Brain pericyte (primary cell): ENCODE results near the gene TEAD2.
"Not testable (repeated sequence)": the region's sequence is repeated elsewhere in the genome, so short reads cannot be mapped to it uniquely, and the experiment has no call there.

ENCODE experiments used
- DNase-seq: peaks from one replicate; pipeline ENCODE4 v3.0.0-alpha.2; 2012; ENCODE audit warnings: low read depth, low spot score

TEAD2 gene

GRCh38 chr19:49333418-49333805 is 28.8 kb downstream of the TEAD2 start:
- DNase-seq: no peak

DNA sequence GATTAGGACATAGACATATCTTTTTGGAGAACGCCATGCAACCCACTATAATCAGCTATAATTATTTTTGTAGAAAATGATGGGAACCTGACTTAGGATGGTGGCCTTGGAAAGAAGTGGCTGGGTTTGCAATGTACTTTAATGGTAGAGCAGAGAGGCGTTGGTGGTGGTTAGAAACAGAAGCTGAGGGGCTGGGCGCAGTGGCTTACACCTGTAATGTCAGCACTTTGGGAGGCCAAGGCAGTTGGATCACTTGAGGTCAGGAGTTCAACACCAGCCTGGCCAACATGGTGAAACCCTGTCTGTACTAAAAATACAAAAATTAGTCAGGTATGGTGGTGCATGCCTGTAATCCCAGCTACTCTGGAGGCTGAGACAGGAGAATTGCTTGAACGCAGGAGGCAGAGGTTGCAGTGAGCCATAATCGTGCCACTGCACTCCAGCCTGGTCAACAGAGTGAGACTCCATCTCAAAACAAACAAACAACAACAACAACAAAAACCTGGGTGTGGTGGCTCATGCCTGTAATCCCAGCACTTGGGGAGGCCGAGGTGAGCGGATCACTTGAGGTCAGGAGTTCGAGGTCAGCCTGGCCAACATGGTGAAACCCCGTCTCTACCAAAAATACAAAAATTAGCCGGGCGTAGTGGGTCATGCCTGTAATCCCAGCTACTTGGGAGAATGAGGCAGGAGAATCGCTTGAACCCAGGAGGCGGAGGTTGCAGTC is 29.4 kb downstream of the TEAD2 start:
- not testable (repeated sequence) for DNase-seq

- no peak for DNase-seq
Observed at GRCh38 chr19:49331616-49332055, 30.6 kb downstream of the TEAD2 start.

DNA sequence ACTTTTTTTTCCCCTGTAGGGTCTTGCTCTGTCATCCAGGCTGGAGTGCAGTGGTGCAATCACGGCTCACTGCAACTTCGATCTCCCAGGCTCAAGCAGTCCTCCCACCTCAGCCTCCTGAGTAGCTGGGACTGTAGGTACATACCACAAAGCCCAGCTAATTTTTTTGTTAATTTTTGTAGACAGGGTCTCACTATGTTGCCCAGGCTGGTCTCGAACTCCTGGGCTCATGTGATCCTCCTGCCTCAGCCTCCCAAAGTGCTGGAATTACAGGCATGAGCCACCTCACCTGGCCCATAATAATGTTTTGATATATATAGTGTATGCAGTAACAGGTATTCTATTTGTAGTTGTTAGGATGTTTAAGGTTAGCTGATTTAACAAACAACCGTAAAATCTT is 31.0 kb downstream of the TEAD2 start:
- not testable (repeated sequence) for DNase-seq

GRCh38 chr19:49328741-49329140 is 33.5 kb downstream of the TEAD2 start:
- no peak for DNase-seq

GRCh38 chr19:49327878-49328544 is 34.2 kb downstream of the TEAD2 start:
- DNase-seq: no peak

DNA sequence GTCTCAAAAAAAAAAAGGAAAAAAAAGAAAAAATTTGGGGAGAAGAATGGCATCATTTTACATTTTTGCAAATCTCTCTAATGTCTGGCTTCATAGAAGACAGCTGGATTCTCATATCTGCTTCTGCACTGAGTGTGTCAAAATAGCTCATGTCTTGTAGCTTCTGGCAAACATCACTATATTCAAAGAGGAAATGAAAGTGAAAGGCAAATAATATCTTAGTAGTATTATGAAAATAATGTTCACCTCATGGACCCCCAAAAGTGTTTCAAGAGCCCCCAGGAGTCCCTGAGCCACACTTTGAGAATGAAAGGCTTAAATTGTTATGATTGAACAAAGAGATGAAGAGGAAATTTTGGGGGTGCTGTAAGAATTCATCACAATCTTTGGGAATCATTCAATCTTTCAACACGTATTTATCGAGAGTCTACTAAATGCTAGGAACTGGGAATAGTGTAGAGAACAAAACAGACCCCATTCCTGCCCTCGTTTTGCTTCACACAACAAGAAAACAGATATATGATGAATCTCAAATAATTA is 36.0 kb downstream of the TEAD2 start:
- DNase-seq: no peak

- DNase-seq: not testable (repeated sequence)
Observed at GRCh38 chr19:49325756-49326155, 36.5 kb downstream of the TEAD2 start.

DNA sequence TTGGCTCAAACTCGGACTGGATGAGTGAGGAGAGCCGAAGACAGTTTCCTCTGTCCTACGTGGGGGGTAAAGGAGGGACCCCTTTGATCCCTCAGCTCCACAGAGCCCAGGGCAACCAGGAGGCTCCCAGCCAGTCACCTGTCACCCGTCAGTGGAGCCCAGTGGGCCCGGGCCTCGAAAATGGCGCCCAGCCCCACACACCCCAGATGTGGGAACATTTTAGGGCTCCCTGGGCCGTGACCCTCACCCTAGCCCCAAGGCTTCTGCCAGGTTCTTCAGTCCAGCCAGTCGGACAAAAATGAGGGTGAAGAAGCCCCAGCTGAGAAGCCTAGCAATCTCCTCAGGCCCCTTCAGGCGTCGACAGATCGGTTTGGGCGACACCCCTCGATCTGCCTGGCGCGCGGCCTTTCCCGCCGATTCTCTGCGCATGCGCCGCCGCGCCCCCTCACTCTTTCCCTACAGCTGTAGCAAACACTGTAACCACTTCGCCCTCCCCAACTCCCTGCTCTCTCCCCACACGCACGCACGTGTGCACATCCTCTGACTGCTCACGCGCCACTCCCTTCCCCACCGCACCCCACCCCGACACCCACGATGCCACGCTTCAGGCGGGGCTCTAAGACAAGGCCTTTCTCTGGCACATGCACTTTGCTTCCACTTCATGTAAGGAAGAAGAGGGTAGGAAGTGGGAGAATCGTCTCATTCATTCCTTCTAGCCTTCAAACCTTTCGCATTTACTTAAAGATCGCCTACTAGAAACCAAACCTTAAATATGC is 37.2 kb downstream of the TEAD2 start, which contains the start of gene SLC6A16:
Gene SLC6A16, minus strand, starts transcription at position 391 of the 776 bp plus-strand sequence. CDS start 13,844 bp downstream, outside the sequence.
- DNase-seq: no peak

- no peak for DNase-seq
Observed at GRCh38 chr19:49318296-49318695, 43.9 kb downstream of the TEAD2 start.

- no peak for DNase-seq
Observed at GRCh38 chr19:49316284-49316683, 45.9 kb downstream of the TEAD2 start.

DNA sequence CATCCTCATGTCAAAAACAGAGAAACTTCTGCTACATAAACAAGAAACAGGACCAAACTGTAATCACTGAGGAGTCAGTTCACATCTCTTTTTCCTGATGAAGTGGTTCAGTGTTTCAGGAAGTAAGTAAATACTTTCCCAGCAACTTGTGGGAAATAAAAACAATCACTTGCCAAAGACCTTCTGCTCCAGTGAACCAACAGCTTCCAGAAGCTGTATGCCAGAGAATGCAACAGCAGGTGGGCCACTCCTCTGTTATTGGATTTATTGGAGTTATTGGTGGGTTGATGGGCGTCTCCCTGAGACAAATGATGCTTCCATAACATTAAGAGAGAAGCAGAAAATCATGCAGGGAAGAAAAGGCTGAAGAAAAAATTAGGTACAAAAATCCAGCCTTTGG is 47.1 kb downstream of the TEAD2 start:
- DNase-seq: no peak

GRCh38 chr19:49309087-49309486 is 53.1 kb downstream of the TEAD2 start:
- DNase-seq: no peak

DNA sequence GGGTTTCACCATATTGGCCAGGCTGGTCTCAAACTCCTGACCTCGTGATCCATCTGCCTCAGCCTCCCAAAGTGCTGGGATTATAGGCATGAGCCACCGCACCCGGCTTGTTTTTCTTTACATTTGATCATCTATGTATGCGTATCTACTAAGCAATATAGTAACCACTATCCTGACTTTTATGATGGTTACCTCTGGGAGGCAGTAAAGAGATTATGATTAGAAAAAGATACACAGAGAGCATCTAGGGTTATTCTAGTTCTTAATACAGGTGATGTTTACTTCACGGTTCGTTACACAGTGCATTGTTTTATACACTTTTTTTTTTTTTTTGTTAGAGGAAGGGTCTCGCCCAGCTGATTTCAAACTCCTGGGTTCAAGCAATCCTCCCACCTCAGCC is 55.5 kb downstream of the TEAD2 start:
- not testable (repeated sequence) for DNase-seq

- DNase-seq: no peak
Observed at GRCh38 chr19:49301866-49302252, 60.4 kb downstream of the TEAD2 start.

- DNase-seq: no peak
Observed at GRCh38 chr19:49301165-49301865, 60.9 kb downstream of the TEAD2 start.

DNA sequence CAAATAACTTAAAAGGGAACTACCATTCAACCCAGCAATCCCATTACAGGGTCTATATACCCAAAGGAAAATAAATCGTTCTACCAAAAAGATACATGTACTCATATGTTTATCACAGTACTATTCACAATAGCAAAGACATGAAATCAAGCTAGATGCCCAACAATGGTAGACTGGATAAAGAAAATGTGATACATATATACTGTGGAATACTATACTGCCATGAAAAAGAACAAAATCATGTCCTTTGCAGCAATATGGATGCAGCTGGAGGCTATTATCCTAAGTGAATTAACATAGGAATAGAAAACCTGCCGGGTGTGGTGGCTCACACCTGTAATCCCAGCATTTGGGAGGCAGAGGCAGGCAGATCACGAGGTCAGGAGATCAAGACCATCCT is 63.6 kb downstream of the TEAD2 start:
- not testable (repeated sequence) for DNase-seq

GRCh38 chr19:49297403-49297802 is 64.8 kb downstream of the TEAD2 start:
- no peak for DNase-seq

- DNase-seq: no peak
Observed at GRCh38 chr19:49295208-49295880, 66.9 kb downstream of the TEAD2 start.

DNA sequence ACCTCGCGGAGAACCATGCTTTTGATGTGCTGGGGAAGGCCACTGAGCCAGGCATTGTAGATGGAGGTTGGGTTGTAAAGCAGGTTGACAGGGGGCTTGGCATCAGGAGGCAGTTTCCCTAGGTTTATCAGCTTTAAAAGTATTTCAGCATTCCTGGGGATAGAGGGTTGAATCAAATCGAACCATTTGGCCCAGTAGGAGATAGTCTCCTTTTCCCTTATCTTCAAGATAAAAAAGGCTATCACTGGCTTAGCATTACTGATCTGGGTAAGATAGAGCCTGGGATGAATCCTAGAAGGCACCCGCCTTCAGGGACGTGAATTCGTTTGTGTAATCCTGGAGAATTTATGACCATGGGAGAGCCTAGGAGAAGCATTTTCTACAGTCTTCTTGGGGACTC is 67.8 kb downstream of the TEAD2 start:
- DNase-seq: no peak
